Effector CD8-positive, alpha-beta T cell (primary cell): ENCODE measurements around the gene MAP2K7.
"Not testable (repeated sequence)": the region's sequence is repeated elsewhere in the genome, so short reads cannot be mapped to it uniquely, and the experiment has no call there.

Source experiments
- DNase-seq: peaks from one replicate; lab custom pipeline; 2025; lab: John Stamatoyannopoulos, UW

Gene MAP2K7

DNA sequence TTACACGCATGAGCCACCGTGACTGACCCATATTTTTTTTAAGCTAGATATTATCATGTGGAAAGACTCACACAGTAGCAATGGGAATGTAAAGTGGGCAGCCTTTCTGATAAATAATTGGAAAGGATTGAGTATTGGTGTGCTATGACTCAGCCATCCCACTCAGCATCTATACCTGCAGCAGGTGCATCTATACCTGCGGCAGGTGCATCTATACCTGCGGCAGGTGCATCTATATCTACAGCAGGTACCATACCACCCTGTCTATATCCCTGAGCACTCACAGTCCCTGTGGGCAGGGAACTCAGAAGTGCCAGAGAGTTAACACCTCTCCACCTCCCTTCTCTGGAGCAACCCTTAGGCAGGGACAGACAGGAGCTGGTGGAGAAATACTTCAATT, 20.6 kb upstream of the MAP2K7 start:
- no peak for DNase-seq

GRCh38 chr19:7883796-7884570, 19.7 kb upstream of the MAP2K7 start:
- DNase-seq: no peak

- DNase-seq: no peak
These were observed 17.9 kb upstream of the MAP2K7 start for GRCh38 chr19:7885818-7886217.

DNA sequence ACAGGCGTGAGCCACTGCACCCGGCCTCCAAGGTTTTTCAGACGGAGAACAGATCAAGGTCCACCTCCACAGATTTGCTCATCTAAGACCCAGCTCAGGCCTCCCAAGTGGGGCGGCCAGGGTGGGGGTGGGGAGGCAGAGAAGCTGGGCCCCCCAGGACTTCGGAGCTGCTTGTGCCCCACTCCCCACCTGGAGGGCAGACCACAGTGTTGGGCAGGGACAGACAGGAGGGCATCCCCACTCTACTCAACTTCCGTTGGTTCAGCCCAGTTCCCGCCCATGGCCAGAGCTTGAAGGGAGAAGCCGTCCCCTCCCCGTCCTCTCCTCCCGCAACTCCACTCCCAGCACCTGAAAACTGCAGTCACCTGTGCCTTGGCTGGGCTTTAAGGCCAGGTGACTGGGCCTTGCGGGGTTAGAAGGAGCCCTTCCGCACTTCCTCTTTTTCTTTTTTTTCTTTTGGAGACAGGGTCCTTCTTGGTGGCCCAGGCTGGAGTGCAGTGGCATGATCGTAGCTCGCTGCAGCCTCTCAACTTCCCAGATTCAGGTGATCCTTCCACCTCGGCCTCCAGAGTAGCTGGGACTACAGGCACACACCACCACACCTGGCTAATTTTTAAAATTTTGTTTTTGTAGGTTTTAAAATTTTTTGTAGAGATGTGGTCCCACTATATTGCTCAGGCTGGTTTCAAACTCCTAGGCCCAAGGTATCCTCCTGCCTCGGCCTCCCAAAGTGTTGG, 16.1 kb upstream of the MAP2K7 start:
- DNase-seq: no peak

- no peak for DNase-seq
These were observed 15.4 kb upstream of the MAP2K7 start, which contains the start of gene LRRC8E for GRCh38 chr19:7888145-7888825. LRRC8E (plus strand) TSS chr19:7888510; CDS start chr19:7895604, 7,094 bp downstream.

DNA sequence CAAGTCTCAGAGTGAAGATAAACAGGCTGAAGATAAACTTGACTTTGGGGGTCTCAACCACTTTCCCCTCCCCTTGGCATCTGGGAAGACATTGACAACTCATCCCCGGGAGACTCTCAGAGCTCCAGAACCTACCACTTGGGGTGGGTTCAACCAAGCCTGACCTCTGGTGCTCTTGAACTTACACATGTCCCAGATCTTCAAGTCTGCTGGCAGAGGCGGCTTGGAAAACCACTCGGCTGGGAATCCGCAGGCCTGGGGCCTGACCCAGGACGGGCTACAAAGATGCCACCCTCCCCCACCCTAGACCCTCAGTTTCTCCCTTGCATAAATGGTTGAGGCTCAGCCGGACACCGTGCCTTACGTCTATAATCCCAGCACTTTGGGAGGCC, 14.9 kb upstream of the MAP2K7 start:
- DNase-seq: no peak

DNA sequence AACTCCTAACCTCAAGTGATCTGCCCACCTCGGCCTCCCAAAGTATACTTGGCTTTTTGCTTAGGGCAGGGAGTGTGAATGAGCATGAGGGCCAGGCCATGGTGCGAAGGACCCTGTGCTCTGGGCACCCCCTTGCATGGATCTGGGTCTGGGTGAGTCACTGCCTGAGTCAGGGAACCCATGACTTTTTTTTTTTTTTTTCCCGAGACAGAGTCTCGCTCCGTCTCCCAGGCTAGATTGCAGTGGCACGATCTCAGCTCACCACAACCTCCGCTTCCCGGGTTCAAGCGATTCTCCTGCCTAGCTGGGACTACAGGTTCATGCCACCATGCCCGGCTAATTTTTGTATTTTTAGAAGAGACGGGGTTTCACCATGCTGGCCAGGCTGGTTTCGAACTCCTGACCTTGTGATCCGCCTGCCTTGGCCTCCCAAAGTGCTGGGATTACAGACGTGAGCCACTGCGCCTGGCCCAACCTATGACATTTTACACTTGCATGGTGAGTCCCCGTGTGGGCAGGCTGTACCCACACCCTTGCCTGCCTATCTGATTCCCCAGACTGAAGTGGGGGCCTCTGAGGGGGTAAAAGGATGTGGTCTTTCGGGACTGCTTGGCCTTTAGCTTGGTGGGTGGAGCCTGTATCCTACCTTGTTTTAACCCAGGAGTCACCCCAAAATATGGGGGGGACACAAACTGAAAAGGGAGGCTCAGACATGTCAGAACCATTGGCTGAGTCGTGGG, 10.1 kb upstream of the MAP2K7 start:
- DNase-seq: not testable (repeated sequence)

- DNase-seq: no peak
These were observed 8.9 kb upstream of the MAP2K7 start for GRCh38 chr19:7894612-7895309.

- DNase-seq: no peak
These were observed 8.1 kb upstream of the MAP2K7 start for GRCh38 chr19:7895565-7895964.

DNA sequence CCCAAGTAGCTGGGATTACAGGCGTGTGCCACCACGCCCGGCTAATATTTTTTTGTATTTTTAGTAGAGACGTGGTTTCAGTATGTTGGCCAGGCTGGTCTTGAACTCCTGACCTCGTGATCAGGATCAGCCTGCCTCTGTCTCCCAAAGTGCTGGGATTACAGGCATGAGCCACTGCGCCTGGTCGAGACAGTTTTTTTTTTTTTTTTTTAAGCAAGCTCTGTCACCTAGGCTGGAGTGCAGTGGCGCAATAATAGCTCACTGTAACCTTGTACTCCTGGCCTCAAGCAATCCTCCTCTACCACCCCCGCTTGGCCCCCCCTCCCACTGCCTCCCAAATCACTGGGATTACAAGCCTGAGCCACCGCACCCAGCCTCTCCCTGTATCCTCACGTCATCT, 6.4 kb upstream of the MAP2K7 start:
- no peak for DNase-seq

GRCh38 chr19:7898967-7899366, 4.7 kb upstream of the MAP2K7 start:
- no peak for DNase-seq

DNA sequence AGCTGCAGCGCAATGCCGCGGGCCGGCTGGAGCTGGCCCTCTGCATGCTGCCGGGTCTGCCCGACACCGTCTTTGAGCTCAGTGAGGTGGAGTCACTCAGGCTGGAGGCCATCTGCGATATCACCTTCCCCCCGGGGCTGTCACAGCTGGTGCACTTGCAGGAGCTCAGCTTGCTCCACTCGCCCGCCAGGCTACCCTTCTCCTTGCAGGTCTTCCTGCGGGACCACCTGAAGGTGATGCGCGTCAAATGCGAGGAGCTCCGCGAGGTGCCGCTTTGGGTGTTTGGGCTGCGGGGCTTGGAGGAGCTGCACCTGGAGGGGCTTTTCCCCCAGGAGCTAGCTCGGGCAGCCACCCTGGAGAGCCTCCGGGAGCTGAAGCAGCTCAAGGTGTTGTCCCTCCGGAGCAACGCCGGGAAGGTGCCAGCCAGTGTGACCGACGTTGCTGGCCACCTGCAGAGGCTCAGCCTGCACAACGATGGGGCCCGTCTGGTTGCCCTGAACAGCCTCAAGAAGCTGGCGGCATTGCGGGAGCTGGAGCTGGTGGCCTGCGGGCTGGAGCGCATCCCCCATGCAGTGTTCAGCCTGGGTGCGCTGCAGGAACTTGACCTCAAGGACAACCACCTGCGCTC, 3.8 kb upstream of the MAP2K7 start:
- DNase-seq: no peak

GRCh38 chr19:7900401-7900870, 3.2 kb upstream of the MAP2K7 start:
- no peak for DNase-seq

DNA sequence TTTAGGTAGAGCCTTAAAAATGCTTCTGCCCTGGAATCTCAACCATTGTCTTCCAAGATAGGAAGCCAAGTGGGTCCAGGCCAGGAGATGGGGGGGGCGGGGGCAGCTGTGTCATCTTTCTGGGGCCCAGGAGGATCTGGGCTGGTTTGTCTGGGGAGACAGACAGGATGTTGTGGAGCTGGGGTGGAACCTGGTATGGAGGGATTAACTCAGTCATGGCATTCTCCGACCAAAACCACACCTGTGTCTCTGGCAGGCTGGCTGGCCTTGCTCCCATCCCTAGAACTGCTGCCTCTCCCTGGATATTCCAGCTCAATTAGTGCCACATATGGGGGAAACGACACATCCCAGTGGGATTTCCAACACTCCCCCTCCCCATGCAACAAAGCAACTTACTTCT, 2.7 kb upstream of the MAP2K7 start:
- DNase-seq: no peak

DNA sequence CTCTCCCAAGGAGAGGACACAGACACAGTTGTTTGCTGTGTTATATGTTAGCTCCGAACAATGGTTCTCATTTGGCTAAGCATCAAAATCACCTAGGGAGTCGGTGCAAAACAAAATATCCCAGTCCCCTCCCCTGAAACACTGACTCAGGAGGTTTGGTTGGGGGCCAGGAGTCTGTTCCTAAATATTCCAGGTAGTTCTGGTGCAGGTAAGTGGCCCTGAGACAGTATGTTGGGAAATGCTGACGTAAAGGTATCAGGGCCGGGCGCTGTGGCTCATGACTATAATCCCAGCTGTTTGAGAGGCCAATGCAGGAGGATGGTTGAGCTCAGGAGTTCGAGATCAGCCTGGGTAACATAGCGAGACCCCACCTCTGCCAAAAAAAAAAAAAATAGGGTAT, 2.3 kb upstream of the MAP2K7 start:
- DNase-seq: no peak

GRCh38 chr19:7902796-7903243, 857 bp upstream of the MAP2K7 start:
- no peak for DNase-seq

GRCh38 chr19:7904074-7905020, 670 bp downstream of the MAP2K7 start:
- DNase-seq: peak; percentile 68

DNA sequence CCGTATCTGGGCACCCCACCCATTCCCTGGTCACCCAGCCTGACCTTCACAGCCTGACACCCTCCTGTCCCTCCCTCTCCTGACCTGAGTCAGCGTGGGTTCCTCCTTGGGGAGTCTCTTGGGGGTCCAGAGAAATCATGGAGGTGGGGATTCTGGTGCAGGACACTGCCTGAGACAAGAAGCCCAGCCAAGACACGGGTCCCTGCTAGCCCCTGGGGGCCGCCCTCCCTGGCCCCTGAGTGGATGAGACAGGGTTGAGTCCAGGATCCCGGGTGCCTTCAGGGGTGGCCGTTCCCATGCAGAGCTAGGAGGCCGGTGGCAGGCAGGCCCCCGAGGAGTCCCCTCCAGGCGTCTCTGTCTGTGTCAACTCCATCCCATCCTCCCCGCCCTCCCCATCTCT, 1.6 kb downstream of the MAP2K7 start:
- DNase-seq: no peak

- no peak for DNase-seq
These were observed 2.2 kb downstream of the MAP2K7 start for GRCh38 chr19:7905859-7906258.

- DNase-seq: no peak
These were observed 3.4 kb downstream of the MAP2K7 start for GRCh38 chr19:7907122-7907521.
